HG02571 (cell line): ENCODE data around the gene LANCL3.
A peak's percentile ranks its signal among the peaks of the same experiment; 100 is the strongest.

ENCODE experiments used
- ATAC-seq: cut with Tn5 transposase; IDR thresholded peaks from one replicate; pipeline ENCODE4 v1.9.1; 2021; ENCODE audit warnings: mild to moderate bottlenecking, moderate library complexity; ENCODE audit not compliant: unreplicated experiment

Gene LANCL3

GRCh38 chrX:37678574-37678973 is 107.1 kb downstream of the LANCL3 start:
- no peak for ATAC-seq

GRCh38 chrX:37679230-37679629 is 107.8 kb downstream of the LANCL3 start:
- ATAC-seq, result no peak

GRCh38 chrX:37679888-37680287 is 108.4 kb downstream of the LANCL3 start:
- no peak for ATAC-seq

- no peak for ATAC-seq
Observed at GRCh38 chrX:37684426-37684825, 113.0 kb downstream of the LANCL3 start.

GRCh38 chrX:37684973-37685372 is 113.5 kb downstream of the LANCL3 start:
- ATAC-seq, result no peak

- peak; percentile 58 for ATAC-seq
Observed at GRCh38 chrX:37685381-37686359, 114.2 kb downstream of the LANCL3 start, which contains the start of gene XK. XK (plus strand) TSS chrX:37685791; CDS start chrX:37685962, 171 bp downstream.

- ATAC-seq, result no peak
Observed at GRCh38 chrX:37686369-37686995, 115.0 kb downstream of the LANCL3 start.

GRCh38 chrX:37686996-37687395 is 115.5 kb downstream of the LANCL3 start:
- ATAC-seq, result no peak

- no peak for ATAC-seq
Observed at GRCh38 chrX:37690119-37690518, 118.7 kb downstream of the LANCL3 start.

GRCh38 chrX:37692918-37693317 is 121.5 kb downstream of the LANCL3 start:
- ATAC-seq, result no peak

GRCh38 chrX:37697169-37697760 is 125.8 kb downstream of the LANCL3 start:
- no peak for ATAC-seq

- no peak for ATAC-seq
Observed at GRCh38 chrX:37701588-37701987, 130.1 kb downstream of the LANCL3 start.

GRCh38 chrX:37711991-37712390 is 140.5 kb downstream of the LANCL3 start:
- no peak for ATAC-seq

- no peak for ATAC-seq
Observed at GRCh38 chrX:37712458-37712857, 141.0 kb downstream of the LANCL3 start.

- ATAC-seq, result no peak
Observed at GRCh38 chrX:37714479-37714878, 143.0 kb downstream of the LANCL3 start.

- no peak for ATAC-seq
Observed at GRCh38 chrX:37716602-37717001, 145.1 kb downstream of the LANCL3 start.

- ATAC-seq, result no peak
Observed at GRCh38 chrX:37717708-37718107, 146.2 kb downstream of the LANCL3 start.

- ATAC-seq, result no peak
Observed at GRCh38 chrX:37722595-37722994, 151.1 kb downstream of the LANCL3 start.

GRCh38 chrX:37726346-37726745 is 154.9 kb downstream of the LANCL3 start:
- ATAC-seq, result no peak
